SW480 (cell line): ENCODE results near the gene LAMB3.

ENCODE experiments used
- DNase-seq: peaks from one replicate; pipeline ENCODE4 v3.0.0-alpha.2; 2016; ENCODE audit warnings: low spot score

Gene LAMB3

DNA sequence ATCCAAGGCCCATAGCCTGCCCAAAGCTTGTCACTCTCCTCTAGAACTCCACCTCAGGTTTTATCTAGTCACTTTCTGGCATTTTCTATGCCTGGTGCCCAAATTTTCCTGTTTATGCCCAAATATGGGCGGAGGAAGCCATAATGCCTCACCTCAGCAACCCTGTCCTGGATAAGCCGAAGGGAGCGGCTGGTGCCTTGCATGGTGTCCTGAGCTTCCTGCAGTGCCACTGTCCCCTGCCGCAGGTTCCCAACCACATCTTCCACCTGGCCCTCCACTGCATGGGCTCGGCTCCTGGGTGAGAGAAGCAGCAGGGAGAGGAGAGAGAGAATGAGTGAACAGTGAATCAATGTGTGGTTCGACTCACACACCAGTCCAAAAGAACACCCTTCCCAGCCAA lies 34.5 kb downstream of the LAMB3 start:
- no peak for DNase-seq

- no peak for DNase-seq
These were observed 35.1 kb downstream of the LAMB3 start for GRCh38 chr1:209617047-209617673.

DNA sequence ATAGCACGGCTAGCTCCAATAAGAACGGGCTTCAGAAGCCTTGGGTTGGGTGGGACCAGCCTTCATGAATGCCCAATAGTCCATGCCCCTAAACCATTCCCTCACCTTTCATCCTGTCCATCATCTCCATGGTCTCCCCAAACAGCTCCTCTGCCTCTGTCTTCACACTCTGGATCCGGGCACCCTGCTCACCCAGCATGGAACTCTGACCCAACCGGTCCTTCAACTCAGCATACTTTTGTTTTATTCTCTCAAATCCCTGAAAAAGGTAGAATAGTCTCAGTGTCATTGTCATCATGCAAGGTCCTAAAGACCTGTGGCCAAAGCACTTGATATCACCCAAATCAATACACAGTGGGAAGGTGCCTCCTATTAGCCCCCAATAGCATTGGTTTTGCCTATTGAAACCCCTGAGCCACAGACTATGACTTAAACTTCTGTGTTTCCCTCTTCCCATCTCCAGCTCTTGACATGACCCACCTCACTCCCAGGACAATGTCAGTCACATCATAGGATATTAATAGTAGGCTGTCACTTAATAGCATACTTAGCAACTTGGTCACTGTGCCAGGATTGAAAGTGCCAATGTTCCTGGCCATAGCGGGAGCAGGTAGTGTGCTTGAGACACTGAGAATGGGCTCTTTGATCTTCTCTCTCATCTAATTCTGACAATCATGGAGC lies 35.7 kb downstream of the LAMB3 start:
- DNase-seq = no peak

GRCh38 chr1:209614906-209615305 lies 37.3 kb downstream of the LAMB3 start:
- no peak for DNase-seq

- no peak for DNase-seq
These were observed 38.1 kb downstream of the LAMB3 start for GRCh38 chr1:209614151-209614420.

GRCh38 chr1:209613400-209614150 lies 38.6 kb downstream of the LAMB3 start:
- no peak for DNase-seq

DNA sequence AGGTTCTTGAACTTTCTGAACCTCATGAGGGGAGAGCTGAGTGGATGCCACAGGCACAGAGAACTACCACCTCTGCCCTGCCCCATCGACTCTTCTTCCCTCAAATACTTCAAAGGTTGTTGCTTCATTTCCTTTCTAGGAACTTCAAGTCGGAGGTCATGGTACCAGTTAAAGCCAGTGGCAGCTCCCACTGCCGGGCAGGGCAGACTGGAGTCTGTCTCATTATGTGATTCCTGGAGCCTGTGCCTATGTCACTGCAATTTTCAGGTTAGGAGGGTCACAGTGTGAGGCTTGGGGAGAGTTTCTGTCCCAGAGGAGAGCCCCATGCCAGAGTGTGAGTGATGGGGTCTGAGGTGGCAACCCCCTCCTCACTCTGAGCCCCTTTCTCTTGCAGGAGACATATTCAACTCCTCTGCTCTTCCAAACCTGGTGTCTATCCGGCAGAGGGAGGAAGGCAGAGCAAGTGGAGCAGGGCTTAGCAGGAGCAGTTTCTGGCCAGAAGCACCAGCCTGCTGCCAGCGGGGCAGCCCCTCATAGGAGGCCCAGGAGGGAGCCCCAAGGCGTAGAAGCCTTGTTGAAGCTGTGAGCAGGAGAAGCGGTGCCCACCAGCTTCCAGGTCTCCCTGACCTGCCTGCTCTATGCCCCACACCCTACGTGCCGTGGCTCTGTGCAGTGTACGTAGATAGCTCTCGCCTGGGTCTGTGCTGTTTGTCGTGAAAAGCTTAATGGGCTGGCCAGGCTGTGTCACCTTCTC lies 39.4 kb downstream of the LAMB3 start:
- no peak for DNase-seq

- no peak for DNase-seq
These were observed 40.3 kb downstream of the LAMB3 start for GRCh38 chr1:209611771-209612570.

GRCh38 chr1:209610631-209610905 lies 41.7 kb downstream of the LAMB3 start:
- DNase-seq = no peak

DNA sequence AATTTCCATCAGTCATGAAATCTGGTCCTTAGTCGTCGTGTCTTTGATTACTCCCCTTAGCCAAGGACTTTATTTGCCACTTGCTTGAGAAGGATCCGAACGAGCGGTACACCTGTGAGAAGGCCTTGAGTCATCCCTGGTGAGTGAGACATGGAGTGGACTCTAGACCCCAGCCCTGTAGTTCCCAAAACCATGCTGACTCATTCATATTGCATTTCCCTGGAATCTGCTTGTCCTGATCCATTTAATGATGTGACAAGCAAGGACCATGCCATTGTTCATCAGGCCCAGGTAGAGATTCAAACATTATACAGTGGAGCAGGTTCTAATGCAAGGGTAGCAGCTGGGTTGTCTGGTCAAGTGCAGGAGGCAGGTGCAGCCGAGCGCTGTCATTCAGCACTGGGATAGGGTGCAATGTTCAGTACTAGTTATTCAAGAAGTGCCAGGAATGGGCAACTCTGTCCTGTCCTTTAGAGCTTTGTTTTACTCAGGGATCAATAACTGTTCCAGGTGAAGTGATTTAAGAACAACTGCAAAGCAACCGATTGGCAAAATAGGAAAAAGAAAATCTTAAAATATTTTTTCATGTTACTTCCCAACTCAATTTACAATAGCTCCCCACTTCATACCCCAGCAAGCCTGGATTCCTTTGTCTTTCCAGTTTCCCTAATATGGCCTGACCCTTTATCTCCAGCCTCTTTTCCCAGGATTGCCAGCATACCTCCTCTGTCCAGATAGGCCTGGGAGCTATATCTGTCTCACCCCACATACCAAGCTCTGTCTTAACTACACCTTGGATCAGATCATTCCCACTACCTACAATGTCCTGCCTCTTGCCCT lies 42.2 kb downstream of the LAMB3 start:
- peak; percentile 22 for DNase-seq

DNA sequence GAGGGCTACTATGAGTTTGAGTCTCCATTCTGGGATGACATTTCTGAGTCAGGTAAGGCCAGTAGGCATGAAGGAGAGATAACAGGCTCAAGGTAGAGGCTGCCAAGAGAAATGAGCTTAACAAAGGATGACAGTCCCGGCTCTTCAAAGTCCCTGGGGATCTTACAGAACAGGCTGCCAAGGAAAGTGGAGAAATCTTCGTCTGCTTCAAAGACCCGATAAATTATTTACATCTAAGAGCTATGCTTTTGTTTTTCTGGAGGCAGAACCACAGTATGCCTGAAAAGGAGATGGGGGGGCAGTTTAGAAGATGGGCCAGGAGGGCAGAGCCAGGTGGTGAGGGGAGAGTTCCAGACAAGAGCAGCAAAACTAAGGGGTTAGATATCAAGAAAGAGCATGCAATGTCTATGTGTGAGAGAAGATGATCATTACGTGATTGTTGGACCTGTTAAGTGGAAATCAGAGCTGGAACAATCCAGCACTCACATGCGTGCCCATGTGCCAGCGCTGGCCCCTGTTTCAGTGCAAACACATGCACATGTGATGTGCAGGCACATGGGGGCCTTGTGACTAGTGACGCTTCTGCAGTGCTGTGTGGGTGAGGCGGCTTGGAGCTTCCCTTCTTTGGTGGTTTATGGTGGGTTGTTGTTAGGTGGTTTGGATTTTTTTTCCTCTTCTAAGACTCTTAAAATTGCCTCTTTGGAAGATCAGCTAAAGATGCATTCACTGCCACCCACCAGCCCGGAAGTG lies 43.0 kb downstream of the LAMB3 start:
- no peak for DNase-seq

- no peak for DNase-seq
These were observed 44.4 kb downstream of the LAMB3 start for GRCh38 chr1:209607795-209608178.

DNA sequence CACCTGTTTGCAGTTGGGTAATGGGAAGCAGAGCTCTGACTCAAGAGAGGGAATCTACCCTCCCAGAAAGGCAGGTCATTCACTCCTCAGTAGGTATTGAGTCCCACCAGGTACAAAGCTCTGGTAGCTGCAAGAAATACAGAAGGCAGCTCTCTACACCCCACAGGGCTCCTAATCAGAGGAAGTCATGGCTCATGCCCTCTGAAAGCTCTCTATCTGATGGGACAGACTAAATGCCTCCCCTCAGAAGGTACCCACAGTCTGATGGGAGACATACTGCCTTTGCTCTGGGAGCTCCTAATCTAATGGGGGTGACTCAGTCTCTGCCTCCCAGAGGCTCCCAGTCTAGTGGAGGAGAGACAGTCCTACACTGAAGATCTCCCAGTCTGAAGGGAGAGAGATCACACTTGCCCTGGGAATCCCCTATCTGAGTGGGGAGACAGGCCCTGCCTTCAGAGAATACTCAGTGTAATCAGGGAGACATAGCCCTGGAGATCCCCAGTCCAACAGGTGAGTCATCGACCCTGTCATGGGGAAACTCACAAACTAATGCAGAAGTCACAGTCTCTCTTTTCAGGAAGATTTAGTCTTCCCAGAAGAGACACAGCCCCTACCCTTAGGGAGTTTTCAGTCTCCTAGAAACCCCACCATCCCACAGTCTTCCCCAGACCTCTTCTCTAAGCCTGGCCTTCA lies 45.0 kb downstream of the LAMB3 start:
- DNase-seq = peak; percentile 44

DNA sequence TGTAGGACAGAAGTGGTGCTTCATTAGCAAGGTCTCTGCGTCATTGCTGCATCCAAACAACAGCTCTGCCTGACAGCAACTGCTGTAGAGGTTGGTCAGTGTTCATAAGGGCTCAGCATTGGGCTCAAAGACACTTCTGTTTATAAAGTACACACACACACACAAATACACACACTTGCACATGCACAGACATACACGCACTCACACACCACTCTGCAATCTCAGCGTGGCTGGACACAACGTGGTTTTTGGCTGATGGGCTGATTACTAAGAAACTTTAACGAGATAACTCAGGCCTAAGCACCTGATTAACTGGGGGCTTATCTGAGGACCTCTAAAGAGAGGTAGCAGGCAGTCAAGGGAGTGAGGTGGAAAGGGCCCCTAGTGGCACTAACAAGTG lies 48.3 kb downstream of the LAMB3 start:
- DNase-seq = no peak

- peak; percentile 55 for DNase-seq
These were observed 50.2 kb downstream of the LAMB3 start for GRCh38 chr1:209601809-209602657.

- no peak for DNase-seq
These were observed 51.7 kb downstream of the LAMB3 start for GRCh38 chr1:209600541-209600940.

GRCh38 chr1:209598227-209598626 lies 54.0 kb downstream of the LAMB3 start:
- DNase-seq = no peak

DNA sequence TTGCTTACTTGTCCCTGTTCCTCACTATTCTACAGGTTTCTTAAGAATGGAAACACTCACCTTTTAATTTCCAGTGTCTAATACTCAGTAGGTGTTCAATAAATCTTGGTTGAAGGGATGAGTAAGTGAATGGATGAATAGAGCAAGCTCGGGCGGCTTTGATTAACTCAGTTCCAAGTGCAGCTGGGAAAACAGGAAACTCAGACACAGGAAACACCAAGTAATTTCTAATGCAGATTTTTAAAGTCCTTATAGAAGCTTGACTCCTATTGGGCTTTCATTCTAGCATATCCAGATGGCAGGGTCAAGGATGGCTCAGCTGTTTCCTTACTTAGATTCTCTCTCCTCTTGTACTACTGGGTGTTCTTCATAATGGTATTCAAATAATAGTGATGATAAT lies 54.7 kb downstream of the LAMB3 start:
- no peak for DNase-seq
